ENCODE measurements around the gene CD79A. TPM values are rescaled to one million over a fixed set of nuclear protein-coding genes. Genes with fewer than 3 reads are reported as not detected.

Gene CD79A
- total RNA-seq, 1 donor from 2014 or later: not detected

- H3K4me1 Mint-ChIP-seq (ENCODE audit: low read depth): no peaks in the 10 kb centered on the region
- H3K36me3 Mint-ChIP-seq (ENCODE audit: low read depth): peaks cover 42% of the 10 kb centered on the region
- no peaks in the 10 kb centered on the region for H3K9me3 Mint-ChIP-seq (ENCODE audit: low read depth)
- H3K27me3 Mint-ChIP-seq (ENCODE audit: low read depth): no peaks in the 10 kb centered on the region
- peak; percentile 92 for DNase-seq (ENCODE audit: low spot score)
- no peak overlapping the region for H3K27ac Mint-ChIP-seq (ENCODE audit: unreplicated experiment)
- TF ChIP-seq, protein P1, sequence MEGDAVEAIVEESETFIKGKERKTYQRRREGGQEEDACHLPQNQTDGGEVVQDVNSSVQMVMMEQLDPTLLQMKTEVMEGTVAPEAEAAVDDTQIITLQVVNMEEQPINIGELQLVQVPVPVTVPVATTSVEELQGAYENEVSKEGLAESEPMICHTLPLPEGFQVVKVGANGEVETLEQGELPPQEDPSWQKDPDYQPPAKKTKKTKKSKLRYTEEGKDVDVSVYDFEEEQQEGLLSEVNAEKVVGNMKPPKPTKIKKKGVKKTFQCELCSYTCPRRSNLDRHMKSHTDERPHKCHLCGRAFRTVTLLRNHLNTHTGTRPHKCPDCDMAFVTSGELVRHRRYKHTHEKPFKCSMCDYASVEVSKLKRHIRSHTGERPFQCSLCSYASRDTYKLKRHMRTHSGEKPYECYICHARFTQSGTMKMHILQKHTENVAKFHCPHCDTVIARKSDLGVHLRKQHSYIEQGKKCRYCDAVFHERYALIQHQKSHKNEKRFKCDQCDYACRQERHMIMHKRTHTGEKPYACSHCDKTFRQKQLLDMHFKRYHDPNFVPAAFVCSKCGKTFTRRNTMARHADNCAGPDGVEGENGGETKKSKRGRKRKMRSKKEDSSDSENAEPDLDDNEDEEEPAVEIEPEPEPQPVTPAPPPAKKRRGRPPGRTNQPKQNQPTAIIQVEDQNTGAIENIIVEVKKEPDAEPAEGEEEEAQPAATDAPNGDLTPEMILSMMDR (IDR thresholded peaks at IDR 0.05): no peak
- no peak overlapping the region for H3K4me3 Mint-ChIP-seq (ENCODE audit: unreplicated experiment)
Observed at GRCh38 chr19:41904118-41904870, 27.2 kb downstream of the CD79A start.

DNA sequence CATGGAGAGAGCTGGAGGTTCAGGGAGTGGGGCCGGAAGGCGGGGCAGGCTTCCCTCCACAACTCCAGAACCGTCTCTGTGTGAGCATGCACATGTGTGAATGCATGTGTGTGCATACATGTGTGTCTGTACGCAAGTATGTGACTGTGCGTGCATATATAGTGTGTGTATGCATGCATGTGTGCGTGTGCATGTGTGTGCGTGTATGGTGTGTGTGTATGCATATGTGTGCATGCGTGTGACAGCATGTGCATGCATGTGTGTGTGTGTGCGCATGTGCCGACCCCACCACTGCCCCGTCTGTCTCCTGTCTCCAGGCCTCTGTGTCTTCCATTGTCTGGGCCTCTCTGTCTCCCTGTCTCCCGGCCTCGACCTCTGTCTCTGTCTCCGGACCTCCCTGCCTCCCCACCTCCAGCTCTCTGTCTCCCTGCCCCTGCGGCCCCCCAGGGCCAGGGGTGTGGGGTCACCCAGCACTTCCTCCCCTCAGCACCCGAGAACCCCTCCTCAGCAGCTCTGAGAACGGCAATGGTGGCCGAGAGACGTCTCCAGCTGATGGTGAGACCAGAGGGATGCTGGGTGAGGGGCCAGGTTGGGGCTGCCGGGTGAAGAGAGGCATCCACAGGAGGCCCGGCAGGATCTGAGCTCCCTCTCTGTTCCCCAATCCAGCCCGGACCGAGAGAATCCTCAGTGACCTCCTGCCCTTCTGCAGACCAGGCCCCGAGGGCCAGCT lies 28.4 kb downstream of the CD79A start:
- H3K9me3 Mint-ChIP-seq (ENCODE audit: low read depth): no peaks in the 10 kb centered on the region

DNA sequence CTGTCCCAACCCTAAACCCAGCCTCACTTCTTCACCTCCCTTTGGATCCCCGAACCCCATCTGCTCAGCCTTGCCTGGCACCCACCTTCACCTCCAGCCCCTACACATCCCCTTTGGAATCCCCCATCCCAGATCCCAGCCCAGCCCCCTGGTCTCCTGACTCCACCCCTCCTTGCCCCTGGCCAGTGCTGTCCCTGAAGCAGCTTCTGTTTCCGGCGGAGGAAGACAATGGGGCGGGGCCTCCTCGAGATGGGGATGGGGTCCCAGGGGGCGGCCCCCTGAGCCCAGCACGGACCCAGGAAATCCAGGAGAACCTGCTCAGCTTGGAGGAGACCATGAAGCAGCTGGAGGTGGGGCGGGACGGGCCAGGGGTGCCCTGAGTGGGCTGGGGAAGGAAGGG lies 29.2 kb downstream of the CD79A start:
- H3K36me3 Mint-ChIP-seq (ENCODE audit: low read depth): peaks cover 39% of the 10 kb centered on the region
- no peaks in the 10 kb centered on the region for H3K4me1 Mint-ChIP-seq (ENCODE audit: low read depth)

More for the DNA sequence above, 28.4 kb downstream of the CD79A start:
- Mint-ChIP-seq H3K4me1 (ENCODE audit: low read depth) (no peaks in the 10 kb centered on the region), H3K27me3 (ENCODE audit: low read depth) (peaks cover under 1% of the 10 kb centered on the region), H3K4me3 (ENCODE audit: unreplicated experiment) (no peak overlapping the region), H3K36me3 (ENCODE audit: low read depth) (peaks cover 39% of the 10 kb centered on the region), H3K27ac (ENCODE audit: unreplicated experiment) (no peak overlapping the region)
- DNase-seq (ENCODE audit: low spot score): peak; percentile 88
- TF ChIP-seq, protein P1 (IDR thresholded peaks at IDR 0.05): no peak

DNA sequence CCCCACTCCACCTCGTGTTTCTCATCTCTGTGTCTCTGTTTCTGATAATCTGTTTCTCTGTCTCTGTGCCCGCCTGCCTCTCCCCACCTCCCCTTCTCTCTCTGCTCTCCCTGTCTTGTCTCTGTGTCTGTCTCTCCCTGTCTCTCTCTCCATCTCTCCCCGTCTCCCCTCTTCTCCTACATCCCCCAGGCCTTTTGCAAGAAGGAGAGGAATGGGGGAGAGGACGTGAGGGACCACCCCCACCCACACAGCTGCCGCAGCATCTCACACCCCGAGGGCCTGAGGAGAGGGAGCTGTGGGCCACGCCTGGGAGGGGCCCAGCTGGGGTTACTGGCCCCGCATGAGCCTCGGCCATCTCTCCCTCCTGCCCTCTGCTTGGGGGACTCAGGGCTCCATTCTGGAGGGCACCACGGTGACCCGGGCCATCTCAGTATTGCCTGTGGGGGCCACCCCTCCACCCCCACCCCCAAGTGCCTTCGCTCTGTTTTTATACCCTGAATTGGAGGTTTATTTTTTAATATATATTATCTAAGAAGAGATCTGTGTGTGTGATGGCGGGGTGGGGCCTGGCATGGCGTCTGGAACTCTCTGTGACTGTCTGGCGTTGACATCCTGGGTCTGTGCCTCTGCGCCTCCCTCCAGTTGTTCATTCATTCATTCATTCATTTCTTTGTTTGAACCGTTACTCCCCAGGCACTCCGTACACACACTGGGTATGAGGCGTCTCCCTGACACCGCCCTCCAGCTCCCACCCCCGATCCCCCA lies 30.0 kb downstream of the CD79A start:
- H3K27ac Mint-ChIP-seq (ENCODE audit: unreplicated experiment): no peak overlapping the region

More for the DNA sequence above, 29.2 kb downstream of the CD79A start:
- Mint-ChIP-seq H3K9me3 (ENCODE audit: low read depth) (no peaks in the 10 kb centered on the region), H3K27ac (ENCODE audit: unreplicated experiment) (no peak overlapping the region), H3K27me3 (ENCODE audit: low read depth) (peaks cover 8% of the 10 kb centered on the region), H3K4me3 (ENCODE audit: unreplicated experiment) (no peak overlapping the region)
- TF ChIP-seq, protein P1 (IDR thresholded peaks at IDR 0.05): no peak
- no peak for DNase-seq (ENCODE audit: low spot score)

More for the DNA sequence above, 30.0 kb downstream of the CD79A start:
- Mint-ChIP-seq H3K4me3 (ENCODE audit: unreplicated experiment) (no peak overlapping the region), H3K36me3 (ENCODE audit: low read depth) (peaks cover 33% of the 10 kb centered on the region), H3K4me1 (ENCODE audit: low read depth) (no peaks in the 10 kb centered on the region), H3K27me3 (ENCODE audit: low read depth) (peaks cover 16% of the 10 kb centered on the region), H3K9me3 (ENCODE audit: low read depth) (no peaks in the 10 kb centered on the region)
- DNase-seq (ENCODE audit: low spot score): no peak
- TF ChIP-seq, protein P1 (IDR thresholded peaks at IDR 0.05): no peak

Measured in chondrocyte (in vitro differentiated cells).